Activated B cell treated with CpG ODN at 0.5 μM for 24 hours (primary cell): ENCODE measurements around the gene FOCAD. TPM values are rescaled to one million over a fixed set of nuclear protein-coding genes. Genes with fewer than 3 reads are reported as not detected.

Experiments
- ATAC-seq: fragments of 200-7000 bp; cut with Tn5 transposase; one replicate; pipeline ENCODE4 v1.10.0; 2021; ENCODE audit warnings: low read depth, mild to moderate bottlenecking, moderate library complexity
- CTCF ChIA-PET: fragments of 350-600 bp; sonication (Branson Sonifier 250); formaldehyde crosslinking; loops from one replicate; lab custom pipeline; 2021; ENCODE audit warnings: antibody characterized with exemption; lab: Charles Lee
- POLR2A ChIA-PET: fragments of 350-600 bp; sonication (Branson Sonifier 250); formaldehyde crosslinking; loops from one replicate; lab custom pipeline; 2021; ENCODE audit warnings: antibody characterized with exemption; lab: Charles Lee
- DNase-seq: peaks from one replicate; pipeline ENCODE4 v3.0.0; 2022
- H3K27ac Mint-ChIP-seq: one replicate; pipeline ENCODE4 v1.8.0; 2020; ENCODE audit warnings: mixed read lengths
- H3K27me3 Mint-ChIP-seq: one replicate; pipeline ENCODE4 v1.8.0; 2021; ENCODE audit warnings: mixed read lengths
- H3K36me3 Mint-ChIP-seq: one replicate; pipeline ENCODE4 v1.8.0; 2021; ENCODE audit warnings: low read depth, mixed read lengths
- H3K4me1 Mint-ChIP-seq: one replicate; pipeline ENCODE4 v1.8.0; 2021; ENCODE audit warnings: mixed read lengths
- H3K4me3 Mint-ChIP-seq: one replicate; pipeline ENCODE4 v1.8.0; 2020; ENCODE audit warnings: mild to moderate bottlenecking, mixed read lengths
- H3K9me3 Mint-ChIP-seq: one replicate; pipeline ENCODE4 v1.8.0; 2020; ENCODE audit warnings: mixed read lengths
- CTCF ChIP-seq: fragments of 200-600 bp; IDR thresholded peaks from one replicate; pipeline ENCODE4 v1.8.0; 2022; ENCODE audit warnings: antibody characterized with exemption, mild to moderate bottlenecking
- intact Hi-C: fragments of 100-400 bp; cut with micrococcal nuclease; formaldehyde crosslinking; loops from one replicate; pipeline ENCODE4 v1.15.1; 2024
- total RNA-seq: library from RNA; stranded (reverse); gene quantifications from 2 replicates; pipeline ENCODE4 v1.2.3, GENCODE V29; 2022

FOCAD gene
- total RNA-seq, 1 donor from 2014 or later, result 11.7 TPM

- H3K27ac Mint-ChIP-seq, result no peak overlapping the region
- H3K27me3 Mint-ChIP-seq, result no peaks in the 10 kb centered on the region
- CTCF ChIA-PET, result no interaction called here
- no peak for ATAC-seq
- H3K36me3 Mint-ChIP-seq, result no peaks in the 10 kb centered on the region
- intact Hi-C loops, result no loop called here
- H3K4me3 Mint-ChIP-seq, result no peak overlapping the region
- no peak for TF ChIP-seq CTCF
- POLR2A ChIA-PET, result no interaction called here
- no peak for DNase-seq
- no peaks in the 10 kb centered on the region for H3K9me3 Mint-ChIP-seq
- H3K4me1 Mint-ChIP-seq, result peaks cover 8% of the 10 kb centered on the region
These were observed 132.1 kb downstream of the FOCAD start for GRCh38 chr9:20815923-20816703.

GRCh38 chr9:20823051-20823450, 139.0 kb downstream of the FOCAD start:
- no peaks in the 10 kb centered on the region for H3K4me1 Mint-ChIP-seq
- H3K36me3 Mint-ChIP-seq, result peaks cover 21% of the 10 kb centered on the region
- ChIA-PET CTCF (no interaction called here), POLR2A (no interaction called here)
- no peak overlapping the region for H3K27ac Mint-ChIP-seq
- no peak for TF ChIP-seq CTCF
- H3K4me3 Mint-ChIP-seq, result no peak overlapping the region
- no peak for DNase-seq
- H3K27me3 Mint-ChIP-seq, result no peaks in the 10 kb centered on the region
- no peaks in the 10 kb centered on the region for H3K9me3 Mint-ChIP-seq
- intact Hi-C loops, result no loop called here
- no peak for ATAC-seq

- Mint-ChIP-seq H3K27ac (no peak overlapping the region), H3K4me1 (no peaks in the 10 kb centered on the region), H3K4me3 (no peak overlapping the region), H3K36me3 (peaks cover 18% of the 10 kb centered on the region), H3K9me3 (no peaks in the 10 kb centered on the region), H3K27me3 (no peaks in the 10 kb centered on the region)
- ATAC-seq (no peak), DNase-seq (no peak)
- intact Hi-C loops, result no loop called here
- ChIA-PET CTCF (no interaction called here), POLR2A (no interaction called here)
- no peak for TF ChIP-seq CTCF
These were observed 147.0 kb downstream of the FOCAD start for GRCh38 chr9:20831028-20831427.

GRCh38 chr9:20832775-20833174, 148.7 kb downstream of the FOCAD start:
- no peaks in the 10 kb centered on the region for H3K9me3 Mint-ChIP-seq
- H3K27me3 Mint-ChIP-seq, result no peaks in the 10 kb centered on the region
- intact Hi-C loops, result no loop called here
- no peak overlapping the region for H3K27ac Mint-ChIP-seq
- DNase-seq (no peak), ATAC-seq (no peak)
- POLR2A ChIA-PET, result no interaction called here
- TF ChIP-seq CTCF, result no peak
- CTCF ChIA-PET, result no interaction called here
- H3K4me3 Mint-ChIP-seq, result no peak overlapping the region
- H3K36me3 Mint-ChIP-seq, result peaks cover 8% of the 10 kb centered on the region
- H3K4me1 Mint-ChIP-seq, result no peaks in the 10 kb centered on the region

GRCh38 chr9:20835377-20836286, 151.6 kb downstream of the FOCAD start:
- Mint-ChIP-seq H3K36me3 (peaks cover 5% of the 10 kb centered on the region), H3K4me3 (no peak overlapping the region), H3K27me3 (no peaks in the 10 kb centered on the region), H3K27ac (no peak overlapping the region), H3K9me3 (no peaks in the 10 kb centered on the region), H3K4me1 (no peaks in the 10 kb centered on the region)
- ATAC-seq (no peak), DNase-seq (no peak)
- POLR2A ChIA-PET, result interaction anchor here (0.5 kb wide), 1 partner anchor 213 kb away, joined by 3 read pairs; the partner anchor contains the start of gene MLLT3
- intact Hi-C loops, result no loop called here
- CTCF ChIA-PET, result no interaction called here
- no peak for TF ChIP-seq CTCF
